HUDEP-2 (cell line): ENCODE data around the gene SPATA32.

ENCODE experiments used
- DNase-seq, 76 experiments: peaks; one replicate each; lab custom pipeline; 2025; ENCODE audit not compliant: unreplicated experiment in 76 of 76; lab: John Stamatoyannopoulos, UW

SPATA32 gene

DNA sequence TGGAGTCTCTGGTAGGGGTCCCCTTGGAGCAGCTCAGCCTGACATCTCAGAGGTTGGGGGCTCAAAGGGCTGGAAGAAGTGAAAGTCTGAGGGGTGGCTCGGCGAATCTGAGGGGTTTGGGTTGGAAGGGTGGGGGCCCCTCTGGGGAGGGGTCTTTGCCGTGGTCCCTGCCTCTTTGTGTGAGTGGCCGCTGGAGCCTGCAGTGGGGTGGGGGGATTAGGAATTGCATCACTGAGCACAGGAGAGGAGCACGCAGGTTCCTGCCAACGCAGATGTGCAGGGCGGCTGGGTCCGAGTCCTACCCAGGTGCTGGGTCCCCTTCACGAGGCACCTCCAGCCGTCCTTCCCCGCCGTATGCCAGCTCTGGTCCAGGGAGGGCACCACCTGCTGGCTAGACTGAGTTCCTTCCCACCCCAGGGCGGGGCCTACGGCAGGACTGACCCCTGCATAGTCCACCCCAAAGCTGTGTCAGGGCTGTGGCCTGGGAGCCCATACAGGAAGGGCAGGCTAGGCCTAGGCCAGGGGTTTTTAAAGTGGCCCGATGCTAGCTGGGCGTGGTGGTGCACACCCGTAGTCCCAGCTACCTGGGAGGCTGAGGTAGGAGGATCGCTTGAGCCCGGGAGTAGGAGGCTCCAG lies 30.3 kb downstream of the SPATA32 start:
- peak in 2 of 76 experiments; percentile 15 to 17 for DNase-seq

GRCh38 chr17:45230787-45231480 lies 31.0 kb downstream of the SPATA32 start:
- DNase-seq, result peak in 11 of 76 experiments; percentile 12 to 39 (median 20)

DNA sequence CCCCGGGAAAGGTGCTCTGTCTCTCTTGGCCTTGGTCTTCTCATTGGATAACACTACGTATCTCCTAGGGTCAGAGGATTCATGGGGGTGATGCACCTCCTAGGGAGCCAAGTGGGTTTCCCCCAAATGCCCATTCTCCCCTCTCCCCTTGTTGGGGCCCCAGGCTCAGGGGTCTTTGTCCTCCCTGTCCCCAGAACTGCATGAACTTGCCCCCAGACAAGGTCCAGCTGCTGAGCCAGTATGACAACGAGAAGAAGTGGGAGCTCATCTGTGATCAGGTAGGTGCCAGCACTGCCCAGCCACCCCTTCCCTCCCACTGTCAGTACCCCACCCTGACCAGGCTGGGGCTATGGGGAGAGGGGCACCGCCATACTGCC lies 31.5 kb downstream of the SPATA32 start:
- DNase-seq, result no peak

- DNase-seq, result no peak
Observed at GRCh38 chr17:45229681-45230409, 32.0 kb downstream of the SPATA32 start.

GRCh38 chr17:45228763-45229539 lies 32.9 kb downstream of the SPATA32 start:
- DNase-seq, result peak in 25 of 76 experiments; percentile 11 to 67 (median 30)

- DNase-seq, result no peak
Observed at GRCh38 chr17:45227926-45228762, 33.8 kb downstream of the SPATA32 start.

- DNase-seq, result peak in 1 of 76 experiments; percentile 32
Observed at GRCh38 chr17:45227101-45227925, 34.6 kb downstream of the SPATA32 start.

GRCh38 chr17:45226576-45226975 lies 35.3 kb downstream of the SPATA32 start:
- DNase-seq, result no peak

DNA sequence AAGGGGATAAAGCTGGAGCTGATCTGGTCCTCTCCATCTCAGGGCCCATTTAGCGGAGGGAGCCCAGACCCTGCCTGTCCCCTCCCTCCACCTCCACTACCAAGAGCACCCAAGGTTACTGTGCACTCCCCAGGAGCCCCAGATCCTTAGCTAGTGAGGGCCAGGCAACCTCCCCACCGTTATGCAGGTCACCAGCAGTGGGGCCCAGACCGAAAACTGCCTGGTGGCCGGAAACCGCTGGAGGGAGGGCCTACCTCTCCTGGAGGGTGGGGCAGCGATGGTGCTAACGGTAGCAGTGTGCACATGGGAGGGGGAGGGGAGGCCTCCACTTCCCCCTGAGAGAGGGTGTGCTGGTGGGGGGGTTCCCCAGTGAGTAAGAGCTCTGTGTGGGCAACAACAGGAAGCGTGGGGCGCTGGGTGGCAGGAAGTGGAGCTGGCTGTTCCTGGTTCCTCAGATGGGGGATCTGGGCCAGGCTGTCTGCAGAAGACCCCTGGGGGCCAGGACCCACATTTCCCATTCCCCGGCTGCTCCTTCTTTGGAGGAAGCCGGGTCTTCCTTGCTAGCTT lies 35.8 kb downstream of the SPATA32 start:
- peak in 70 of 76 experiments; percentile 9 to 92 (median 64) for DNase-seq

DNA sequence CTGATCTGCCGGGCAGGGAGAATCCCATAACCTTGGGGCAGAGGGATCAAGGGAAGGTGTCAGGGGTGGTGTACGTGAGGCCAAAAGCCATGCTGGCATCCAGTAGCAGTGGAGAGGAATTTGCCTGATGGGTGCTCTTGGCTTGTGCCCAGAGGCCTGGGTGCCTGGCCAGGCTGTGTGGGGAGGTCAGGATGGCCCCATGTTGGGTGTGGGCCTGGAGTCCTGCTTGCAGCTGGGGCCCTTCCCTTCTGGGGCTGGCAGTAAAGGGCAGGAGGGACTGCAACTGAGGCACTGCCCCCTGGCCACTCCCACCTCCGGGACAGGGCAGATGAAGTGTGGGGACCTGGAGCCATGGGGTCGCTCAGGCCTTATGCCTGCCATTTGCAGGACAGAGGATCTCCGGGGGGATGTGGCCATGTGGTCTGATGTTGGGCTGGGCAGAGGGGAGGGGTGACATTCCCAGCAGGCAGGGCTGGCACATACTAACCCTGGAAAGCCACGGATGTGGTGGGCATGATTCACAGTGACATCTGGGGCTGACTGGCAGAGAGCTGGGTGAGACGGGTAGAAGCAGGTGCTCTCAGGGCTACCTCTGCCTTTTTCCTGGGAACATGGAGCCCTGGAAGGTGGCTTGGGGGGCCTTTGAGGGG lies 36.7 kb downstream of the SPATA32 start:
- peak in 8 of 76 experiments; percentile 10 to 52 (median 33) for DNase-seq

GRCh38 chr17:45224671-45225050 lies 37.2 kb downstream of the SPATA32 start:
- no peak for DNase-seq

- DNase-seq, result peak in 1 of 76 experiments; percentile 15
Observed at GRCh38 chr17:45223539-45224528, 38.1 kb downstream of the SPATA32 start.

DNA sequence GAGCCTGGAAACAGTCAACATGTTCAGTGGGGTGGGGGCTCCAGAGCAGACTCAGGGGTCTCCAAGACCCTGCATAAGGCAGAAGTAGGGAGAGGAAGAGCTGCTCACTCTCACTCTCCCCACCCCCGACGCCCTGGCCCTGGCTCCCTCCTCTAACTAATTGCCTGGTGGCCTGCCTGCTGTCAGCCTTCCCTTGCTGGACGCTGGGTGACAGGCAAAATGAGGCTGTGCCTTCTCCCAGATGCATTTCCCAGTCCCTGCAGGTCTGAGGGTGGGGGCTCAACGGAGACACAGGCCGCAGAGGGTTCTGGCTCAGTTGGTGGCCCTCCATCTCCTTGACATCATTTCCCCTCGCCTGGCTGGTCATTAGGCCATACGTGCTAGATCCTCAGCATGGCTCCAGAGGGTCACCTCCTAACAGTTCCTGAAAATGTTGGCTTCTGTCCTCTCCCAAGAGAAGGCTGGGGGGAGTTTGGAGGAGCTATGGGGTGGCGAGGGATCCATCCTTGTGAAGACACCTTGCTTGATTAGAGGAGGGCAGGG lies 38.8 kb downstream of the SPATA32 start:
- no peak for DNase-seq

GRCh38 chr17:45222289-45222995 lies 39.5 kb downstream of the SPATA32 start:
- peak in 35 of 76 experiments; percentile 8 to 58 (median 32) for DNase-seq

- DNase-seq, result no peak
Observed at GRCh38 chr17:45222014-45222288, 39.9 kb downstream of the SPATA32 start.
